Endothelial cell of umbilical vein (primary cell): ENCODE data around the gene KCNC1.

Experiments used
- EZH2 ChIP-seq: IDR thresholded peaks from 2 replicates; pipeline ENCODE4 v1.6.1; 2012; ENCODE audit warnings: borderline replicate concordance, low read depth, mild to moderate bottlenecking, moderate library complexity, low read length, inconsistent platforms; ENCODE audit not compliant: severe bottlenecking
- GATA2 ChIP-seq: IDR thresholded peaks from 2 replicates; pipeline ENCODE4 v1.7.0; 2011; ENCODE audit warnings: low read depth, mild to moderate bottlenecking, moderate library complexity, mixed read lengths, low read length; ENCODE audit not compliant: insufficient read length, insufficient read depth
- POLR2A ChIP-seq: IDR thresholded peaks from 2 replicates; pipeline ENCODE4 v1.6.1; 2012; ENCODE audit warnings: low read depth, mild to moderate bottlenecking, control low read depth, low read length
- TF ChIP-seq, protein P1 (sequence below), 2 donors: IDR thresholded peaks; 1 replicate in 1 of 2; 2 replicates in 1 of 2; pipeline ENCODE4 v1.5.1; 2011; ENCODE audit warnings: low read length in 2 of 2, mild to moderate bottlenecking in 2 of 2, moderate library complexity in 2 of 2, control low read depth in 1 of 2, inconsistent platforms in 1 of 2, low read depth in 1 of 2; ENCODE audit not compliant: insufficient read depth in 1 of 2; ENCODE audit errors: extremely low read depth in 1 of 2

DNA sequence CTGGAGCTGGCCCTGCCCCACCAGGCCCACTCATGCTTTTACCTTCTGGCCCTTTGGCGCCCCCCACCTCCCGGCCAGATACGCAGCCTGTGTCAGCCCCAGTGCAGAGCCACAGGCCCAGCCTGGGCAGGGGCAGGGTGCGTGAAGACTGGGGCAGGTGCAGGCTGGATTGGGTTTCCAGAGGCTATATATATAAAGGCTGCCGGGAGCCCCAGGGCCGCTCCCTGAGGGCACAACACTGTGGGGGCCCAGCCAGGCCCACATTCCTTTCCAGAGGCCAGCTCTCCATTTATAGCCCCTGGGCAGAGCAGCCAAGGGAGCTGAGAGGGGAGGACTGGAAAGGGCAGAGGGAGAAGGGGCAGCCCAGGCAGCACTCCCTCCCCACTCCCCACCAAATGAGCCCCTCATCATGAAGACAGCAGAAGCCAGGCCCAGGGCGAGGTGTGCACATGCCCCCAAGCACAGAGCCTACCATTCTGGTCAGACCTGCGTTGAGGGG is 20.2 kb upstream of the KCNC1 start:
- TF ChIP-seq, protein P1, sequence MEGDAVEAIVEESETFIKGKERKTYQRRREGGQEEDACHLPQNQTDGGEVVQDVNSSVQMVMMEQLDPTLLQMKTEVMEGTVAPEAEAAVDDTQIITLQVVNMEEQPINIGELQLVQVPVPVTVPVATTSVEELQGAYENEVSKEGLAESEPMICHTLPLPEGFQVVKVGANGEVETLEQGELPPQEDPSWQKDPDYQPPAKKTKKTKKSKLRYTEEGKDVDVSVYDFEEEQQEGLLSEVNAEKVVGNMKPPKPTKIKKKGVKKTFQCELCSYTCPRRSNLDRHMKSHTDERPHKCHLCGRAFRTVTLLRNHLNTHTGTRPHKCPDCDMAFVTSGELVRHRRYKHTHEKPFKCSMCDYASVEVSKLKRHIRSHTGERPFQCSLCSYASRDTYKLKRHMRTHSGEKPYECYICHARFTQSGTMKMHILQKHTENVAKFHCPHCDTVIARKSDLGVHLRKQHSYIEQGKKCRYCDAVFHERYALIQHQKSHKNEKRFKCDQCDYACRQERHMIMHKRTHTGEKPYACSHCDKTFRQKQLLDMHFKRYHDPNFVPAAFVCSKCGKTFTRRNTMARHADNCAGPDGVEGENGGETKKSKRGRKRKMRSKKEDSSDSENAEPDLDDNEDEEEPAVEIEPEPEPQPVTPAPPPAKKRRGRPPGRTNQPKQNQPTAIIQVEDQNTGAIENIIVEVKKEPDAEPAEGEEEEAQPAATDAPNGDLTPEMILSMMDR (IDR thresholded peaks at IDR 0.05; ENCODE audit: extremely low read depth in 1 of 2, insufficient read depth in 1 of 2, low read depth in 1 of 2, low read length in 2 of 2) = no peak
- no peak for TF ChIP-seq POLR2A
- TF ChIP-seq GATA2 = no peak
- TF ChIP-seq EZH2 = no peak
